ENCODE measurements around the gene SETD7.

The SETD7 gene

GRCh38 chr4:139587446-139587845, 31.4 kb upstream of the SETD7 start:
- TF ChIP-seq CTCF (IDR thresholded peaks at IDR 0.05; ENCODE audit: low read depth, low read length, missing control alignments) = no peak
- no peak overlapping the region for H3K4me3 ChIP-seq (ENCODE audit: low read depth, low read length)
- no peak for DNase-seq (ENCODE audit: low read depth)

- no peak overlapping the region for H3K4me3 ChIP-seq (ENCODE audit: low read depth, low read length)
- no peak for DNase-seq (ENCODE audit: low read depth)
- no peak for TF ChIP-seq CTCF (IDR thresholded peaks at IDR 0.05; ENCODE audit: low read depth, low read length, missing control alignments)
Observed at GRCh38 chr4:139585473-139585872, 29.5 kb upstream of the SETD7 start.

- no peak for TF ChIP-seq CTCF (IDR thresholded peaks at IDR 0.05; ENCODE audit: low read depth, low read length, missing control alignments)
- H3K4me3 ChIP-seq (ENCODE audit: low read depth, low read length) = no peak overlapping the region
- DNase-seq (ENCODE audit: low read depth) = no peak
Observed at GRCh38 chr4:139584784-139585183, 28.8 kb upstream of the SETD7 start.

- no peak for DNase-seq (ENCODE audit: low read depth)
- TF ChIP-seq CTCF (IDR thresholded peaks at IDR 0.05; ENCODE audit: low read depth, low read length, missing control alignments) = no peak
- no peak overlapping the region for H3K4me3 ChIP-seq (ENCODE audit: low read depth, low read length)
Observed at GRCh38 chr4:139584013-139584412, 28.0 kb upstream of the SETD7 start.

GRCh38 chr4:139582044-139582443, 26.0 kb upstream of the SETD7 start:
- DNase-seq (ENCODE audit: low read depth) = no peak
- H3K4me3 ChIP-seq (ENCODE audit: low read depth, low read length) = no peak overlapping the region
- TF ChIP-seq CTCF (IDR thresholded peaks at IDR 0.05; ENCODE audit: low read depth, low read length, missing control alignments) = no peak

GRCh38 chr4:139581096-139581495, 25.1 kb upstream of the SETD7 start:
- no peak for TF ChIP-seq CTCF (IDR thresholded peaks at IDR 0.05; ENCODE audit: low read depth, low read length, missing control alignments)
- no peak overlapping the region for H3K4me3 ChIP-seq (ENCODE audit: low read depth, low read length)
- no peak for DNase-seq (ENCODE audit: low read depth)

- no peak overlapping the region for H3K4me3 ChIP-seq (ENCODE audit: low read depth, low read length)
- no peak for TF ChIP-seq CTCF (IDR thresholded peaks at IDR 0.05; ENCODE audit: low read depth, low read length, missing control alignments)
- DNase-seq (ENCODE audit: low read depth) = no peak
Observed at GRCh38 chr4:139576219-139576618, 20.2 kb upstream of the SETD7 start.

Data from GM12864 (cell line).